Measurements from ENCODE around the gene GLB1L3. TPM values are rescaled to one million over a fixed set of nuclear protein-coding genes. Genes with fewer than 3 reads are reported as not detected.
A peak's percentile ranks its signal among the peaks of the same experiment; 100 is the strongest.

GLB1L3 gene
- total RNA-seq = under 1 TPM in 1 of 4 donors, not detected in 3; 0.16 TPM

GRCh38 chr11:134275534-134276395, at the start of gene GLB1L3:
Gene GLB1L3, plus strand, starts transcription at chr11:134276379. Its CDS starts 362 bp downstream, at chr11:134276741.
- 9% methylated on average over 17 to 45 of the region's 68 CpGs for WGBS, 2 donors (ENCODE audit: low coverage in 1 of 2)
- no peak for TF ChIP-seq POLR2A (IDR thresholded peaks at IDR 0.05)
- TF ChIP-seq CTCF (IDR thresholded peaks at IDR 0.05) = peak in 3 of 5 experiments; percentile 20 to 26 (median 26)
- Histone ChIP-seq H3K27me3 (peaks cover 100% of the 10 kb centered on the region), H3K36me3 (no peaks in the 10 kb centered on the region), H3K4me1 (peaks cover 5 to 19% (median 15%) of the 10 kb centered on the region in 4 donors), H3K4me3 (peak within 1 kb of the TSS in 3 of 4 donors; percentile 2 to 45 (median 25)), H3K9me3 (no peaks in the 10 kb centered on the region), H3K27ac (no peak within 1 kb of the TSS)
- in situ Hi-C loops (cut with MboI; ENCODE audit: low pct_ligation_motif_present in 1 of 4, low pct_unique_long_range_greater_than_20kb in 1 of 4, low sequenced_read_pairs in 3 of 4) = no loop called here
- DNase-seq = peak; percentile 33
- intact Hi-C loops (cut with DNase I; ENCODE audit: low total_unique reads) = no loop called here

- no peak for DNase-seq
- in situ Hi-C loops (cut with MboI; ENCODE audit: low pct_ligation_motif_present in 1 of 4, low pct_unique_long_range_greater_than_20kb in 1 of 4, low sequenced_read_pairs in 3 of 4) (no loop called here), intact Hi-C loops (cut with DNase I; ENCODE audit: low total_unique reads) (no loop called here)
- Histone ChIP-seq H3K27ac (no peak overlapping the region), H3K9me3 (no peaks in the 10 kb centered on the region), H3K4me1 (peaks cover 5 to 46% (median 33%) of the 10 kb centered on the region in 4 donors), H3K4me3 (no peak overlapping the region), H3K27me3 (no peaks in the 10 kb centered on the region), H3K36me3 (no peaks in the 10 kb centered on the region)
- 92 to 94% methylated on average over 2 to 5 of the region's 5 CpGs for WGBS, 2 donors (ENCODE audit: low coverage in 1 of 2)
- no peak for TF ChIP-seq POLR2A (IDR thresholded peaks at IDR 0.05)
- TF ChIP-seq CTCF (IDR thresholded peaks at IDR 0.05) = no peak
- no peak for TF ChIP-seq POLR2AphosphoS5 (IDR thresholded peaks at IDR 0.05)
- TF ChIP-seq EP300 (IDR thresholded peaks at IDR 0.05; ENCODE audit: low read depth) = no peak
These were observed 49.3 kb upstream of the GLB1L3 start for GRCh38 chr11:134226806-134227325.

GRCh38 chr11:134228625-134229024, 47.6 kb upstream of the GLB1L3 start:
- Histone ChIP-seq H3K4me1 (peaks cover 0 to 33% (median 21%) of the 10 kb centered on the region in 4 donors), H3K4me3 (no peak overlapping the region), H3K27ac (no peak overlapping the region), H3K27me3 (no peaks in the 10 kb centered on the region), H3K9me3 (no peaks in the 10 kb centered on the region), H3K36me3 (no peaks in the 10 kb centered on the region)
- intact Hi-C loops (cut with DNase I; ENCODE audit: low total_unique reads) (no loop called here), in situ Hi-C loops (cut with MboI; ENCODE audit: low pct_ligation_motif_present in 1 of 4, low pct_unique_long_range_greater_than_20kb in 1 of 4, low sequenced_read_pairs in 3 of 4) (no loop called here)
- DNase-seq = no peak
- TF ChIP-seq EP300 (IDR thresholded peaks at IDR 0.05; ENCODE audit: low read depth) (no peak), POLR2AphosphoS5 (IDR thresholded peaks at IDR 0.05) (no peak), CTCF (IDR thresholded peaks at IDR 0.05) (no peak), POLR2A (IDR thresholded peaks at IDR 0.05) (no peak)
- 73 to 83% methylated on average over 5 to 6 of the region's 6 CpGs for WGBS, 2 donors (ENCODE audit: low coverage in 1 of 2)

- Histone ChIP-seq H3K36me3 (no peaks in the 10 kb centered on the region), H3K27ac (no peak overlapping the region), H3K4me1 (peaks cover 0 to 33% (median 21%) of the 10 kb centered on the region in 4 donors), H3K27me3 (no peaks in the 10 kb centered on the region), H3K9me3 (no peaks in the 10 kb centered on the region), H3K4me3 (no peak overlapping the region)
- no peak for DNase-seq
- intact Hi-C loops (cut with DNase I; ENCODE audit: low total_unique reads) (no loop called here), in situ Hi-C loops (cut with MboI; ENCODE audit: low pct_ligation_motif_present in 1 of 4, low pct_unique_long_range_greater_than_20kb in 1 of 4, low sequenced_read_pairs in 3 of 4) (no loop called here)
- WGBS, 2 donors (ENCODE audit: low coverage in 1 of 2) = 70 to 85% methylated on average over 5 to 6 of the region's 6 CpGs
- TF ChIP-seq POLR2AphosphoS5 (IDR thresholded peaks at IDR 0.05) = no peak
These were observed 46.9 kb upstream of the GLB1L3 start for GRCh38 chr11:134229126-134229790.
